Measurements from ENCODE around the gene PGBD2.
"Not testable (repeated sequence)": the region's sequence is repeated elsewhere in the genome, so short reads cannot be mapped to it uniquely, and the experiment has no call there.

PGBD2 gene, protein sequence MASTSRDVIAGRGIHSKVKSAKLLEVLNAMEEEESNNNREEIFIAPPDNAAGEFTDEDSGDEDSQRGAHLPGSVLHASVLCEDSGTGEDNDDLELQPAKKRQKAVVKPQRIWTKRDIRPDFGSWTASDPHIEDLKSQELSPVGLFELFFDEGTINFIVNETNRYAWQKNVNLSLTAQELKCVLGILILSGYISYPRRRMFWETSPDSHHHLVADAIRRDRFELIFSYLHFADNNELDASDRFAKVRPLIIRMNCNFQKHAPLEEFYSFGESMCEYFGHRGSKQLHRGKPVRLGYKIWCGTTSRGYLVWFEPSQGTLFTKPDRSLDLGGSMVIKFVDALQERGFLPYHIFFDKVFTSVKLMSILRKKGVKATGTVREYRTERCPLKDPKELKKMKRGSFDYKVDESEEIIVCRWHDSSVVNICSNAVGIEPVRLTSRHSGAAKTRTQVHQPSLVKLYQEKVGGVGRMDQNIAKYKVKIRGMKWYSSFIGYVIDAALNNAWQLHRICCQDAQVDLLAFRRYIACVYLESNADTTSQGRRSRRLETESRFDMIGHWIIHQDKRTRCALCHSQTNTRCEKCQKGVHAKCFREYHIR

DNA sequence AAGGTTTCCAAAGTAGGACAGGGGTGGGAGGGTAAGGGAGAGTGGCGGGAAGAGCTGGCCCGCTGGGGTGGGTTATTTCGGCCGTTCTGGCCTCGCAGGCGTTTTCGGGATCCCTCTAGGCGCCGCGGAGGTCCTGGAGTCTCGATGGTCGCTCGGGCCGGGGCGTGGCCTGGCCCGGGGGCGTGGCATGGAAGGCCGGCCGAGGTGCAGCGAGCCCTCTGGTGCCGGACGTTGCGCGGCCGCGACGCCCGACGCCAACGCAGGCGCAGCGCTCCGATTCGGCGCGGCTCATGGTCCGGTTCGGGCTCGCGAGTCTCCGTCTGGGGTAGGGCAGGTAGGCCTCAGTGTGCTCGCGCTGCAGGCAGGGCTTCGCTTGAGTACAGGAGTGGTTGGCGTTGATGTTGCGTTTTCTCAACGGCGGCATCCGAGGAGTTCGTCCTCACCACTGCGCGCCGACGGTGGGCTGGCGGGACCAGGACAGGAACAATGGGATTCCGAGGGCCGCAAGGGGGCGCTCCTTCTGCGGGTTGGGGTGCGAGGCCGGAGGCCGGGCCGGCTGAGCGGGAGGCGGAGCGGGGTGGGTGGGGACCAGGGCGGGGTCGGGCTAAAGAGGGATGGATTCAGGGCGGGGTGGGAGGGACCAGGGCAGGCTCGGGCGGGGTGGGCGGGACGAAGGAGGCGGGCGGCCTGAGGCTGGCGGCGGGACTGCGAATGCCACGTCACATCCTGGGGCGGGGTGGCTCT, at the start of gene PGBD2:
Gene PGBD2 (plus strand): TSS at position 227 of the 744 bp plus-strand sequence. CDS start 7,628 bp downstream, outside the sequence.
- peak; percentile 97 for DNase-seq

DNA sequence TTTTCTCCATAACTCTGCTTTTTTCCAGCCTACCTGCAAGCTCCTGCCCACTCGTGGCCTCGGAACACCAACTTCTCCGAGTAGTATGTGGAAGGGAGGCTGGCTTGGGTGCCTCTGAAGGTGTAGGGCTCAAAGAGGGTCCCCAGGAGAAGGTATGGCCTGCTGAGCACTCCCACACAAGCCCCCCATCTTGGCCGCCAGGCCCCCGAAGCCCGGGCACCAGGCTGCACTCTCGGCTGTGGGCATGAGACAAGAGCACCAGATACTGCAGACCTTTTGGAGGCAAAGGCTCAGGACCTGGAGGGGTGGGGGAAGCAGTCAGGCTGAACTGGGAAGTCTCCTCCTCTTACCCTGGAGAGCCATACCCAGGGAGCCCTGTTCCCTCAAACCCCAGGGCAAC, 48.8 kb upstream of the PGBD2 start:
- no peak for DNase-seq

GRCh38 chr1:248857749-248858095, 48.3 kb upstream of the PGBD2 start:
- no peak for DNase-seq

DNA sequence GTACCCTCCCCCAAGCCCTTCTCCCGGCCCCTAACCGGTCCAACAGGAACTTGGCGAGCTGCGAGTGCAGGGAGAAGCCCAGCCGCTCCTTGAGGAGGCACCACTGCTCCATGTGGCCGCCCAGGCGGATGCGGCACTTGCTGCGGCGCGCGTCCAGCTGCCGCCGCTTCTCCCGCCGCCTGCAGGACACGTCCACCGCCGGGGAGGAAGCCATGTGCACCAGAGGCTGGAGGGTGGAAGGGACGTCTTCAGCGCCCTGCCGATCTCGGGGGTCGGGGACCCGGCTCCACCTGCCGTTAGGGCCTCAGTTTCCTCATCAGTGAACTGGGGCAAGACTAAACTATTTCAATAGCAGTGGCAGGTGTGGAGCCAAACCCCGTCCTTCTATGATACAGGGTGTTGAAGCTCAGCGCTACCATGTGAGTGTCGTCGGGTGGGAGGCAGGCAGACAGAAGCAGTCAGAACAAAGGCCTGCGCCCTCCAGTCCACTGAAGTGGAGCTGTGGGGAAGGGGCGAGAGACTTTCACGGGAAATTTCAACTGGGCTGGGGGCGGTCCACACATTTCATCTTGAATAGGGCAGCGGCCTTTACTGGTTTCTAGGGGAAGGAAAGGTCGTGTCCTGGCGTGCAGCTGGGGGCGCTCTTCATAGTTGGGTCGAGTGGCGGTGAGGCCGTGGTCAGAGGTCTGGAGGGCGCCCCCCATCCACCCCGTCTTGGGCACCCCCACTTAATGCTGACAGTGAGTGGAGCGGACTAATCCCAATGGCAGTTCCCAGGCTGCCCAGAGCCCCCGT, 47.7 kb upstream of the PGBD2 start:
- DNase-seq, result peak; percentile 57

DNA sequence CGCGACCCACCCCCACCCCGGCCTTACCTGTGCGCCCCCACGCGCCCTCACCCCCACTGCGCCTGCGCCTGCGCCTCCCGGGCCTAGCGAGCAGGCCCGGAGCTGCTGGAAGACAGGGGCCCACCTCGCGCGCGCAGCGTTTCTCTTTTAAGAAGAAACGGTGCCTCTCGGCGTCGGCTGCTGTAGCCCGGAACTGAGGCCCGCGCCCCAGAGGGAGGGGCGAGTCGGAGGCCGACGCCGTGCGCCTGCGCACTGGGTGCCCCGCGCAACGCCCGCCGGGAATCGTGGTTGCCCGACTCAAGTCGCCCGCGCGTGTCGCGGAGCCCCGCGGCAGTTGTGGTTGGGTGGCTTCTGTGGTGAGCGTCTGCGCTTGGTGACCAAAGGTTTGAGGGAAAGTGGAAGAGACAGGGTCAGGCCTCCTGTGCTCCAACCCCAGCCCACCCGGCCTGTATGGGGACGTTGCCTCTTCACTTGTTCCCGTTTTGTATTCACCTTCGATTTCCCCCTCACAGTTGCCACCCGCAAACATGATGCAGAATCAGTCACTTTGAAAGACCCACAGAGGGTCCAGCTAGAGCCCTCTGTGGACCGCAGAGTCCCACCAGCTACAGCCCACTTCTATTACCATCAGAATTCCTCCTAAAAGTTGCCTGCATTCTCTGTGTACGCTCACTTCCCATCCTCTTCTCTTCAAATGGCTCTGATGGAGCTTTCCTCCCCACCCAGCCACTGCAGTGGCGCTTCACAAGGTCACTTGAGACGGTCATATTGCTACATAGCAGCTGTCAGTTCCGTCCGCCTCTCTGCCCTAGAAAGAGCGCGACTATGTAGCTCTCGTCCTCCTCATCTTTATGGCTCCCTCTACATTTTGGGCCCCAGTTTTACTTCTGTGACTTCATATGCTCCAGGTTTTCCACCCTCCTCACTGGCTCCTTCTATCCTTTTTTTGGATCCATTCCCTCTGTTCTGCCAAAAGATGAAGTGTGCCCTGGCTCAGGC, 46.8 kb upstream of the PGBD2 start, which contains the start of gene ZNF692:
Gene ZNF692 (minus strand): TSS at position 195 of the 999 bp plus-strand sequence. CDS start 776 bp downstream, outside the sequence.
- DNase-seq, result peak; percentile 98

DNA sequence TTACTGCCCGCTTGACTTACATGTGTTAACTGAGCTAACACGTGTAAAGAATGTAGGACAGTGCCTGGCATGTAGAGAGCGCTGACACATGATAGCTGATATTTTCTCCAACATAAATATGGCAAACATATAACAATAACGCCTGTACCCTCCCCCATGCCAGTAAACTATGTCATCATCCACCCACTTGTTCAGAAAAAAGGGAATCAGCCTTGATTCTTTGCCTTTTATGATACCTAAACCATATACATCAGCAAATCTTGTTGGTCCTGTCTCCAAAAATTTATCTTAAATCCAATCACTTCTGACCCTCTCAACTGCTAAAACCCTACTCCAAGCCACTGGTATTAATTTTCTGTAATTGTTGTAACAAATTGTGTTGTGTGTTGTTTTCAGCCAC, 46.0 kb upstream of the PGBD2 start:
- DNase-seq, result no peak

- no peak for DNase-seq
Observed at GRCh38 chr1:248861616-248862015, 44.4 kb upstream of the PGBD2 start.

GRCh38 chr1:248862695-248862997, 43.4 kb upstream of the PGBD2 start:
- DNase-seq, result no peak

DNA sequence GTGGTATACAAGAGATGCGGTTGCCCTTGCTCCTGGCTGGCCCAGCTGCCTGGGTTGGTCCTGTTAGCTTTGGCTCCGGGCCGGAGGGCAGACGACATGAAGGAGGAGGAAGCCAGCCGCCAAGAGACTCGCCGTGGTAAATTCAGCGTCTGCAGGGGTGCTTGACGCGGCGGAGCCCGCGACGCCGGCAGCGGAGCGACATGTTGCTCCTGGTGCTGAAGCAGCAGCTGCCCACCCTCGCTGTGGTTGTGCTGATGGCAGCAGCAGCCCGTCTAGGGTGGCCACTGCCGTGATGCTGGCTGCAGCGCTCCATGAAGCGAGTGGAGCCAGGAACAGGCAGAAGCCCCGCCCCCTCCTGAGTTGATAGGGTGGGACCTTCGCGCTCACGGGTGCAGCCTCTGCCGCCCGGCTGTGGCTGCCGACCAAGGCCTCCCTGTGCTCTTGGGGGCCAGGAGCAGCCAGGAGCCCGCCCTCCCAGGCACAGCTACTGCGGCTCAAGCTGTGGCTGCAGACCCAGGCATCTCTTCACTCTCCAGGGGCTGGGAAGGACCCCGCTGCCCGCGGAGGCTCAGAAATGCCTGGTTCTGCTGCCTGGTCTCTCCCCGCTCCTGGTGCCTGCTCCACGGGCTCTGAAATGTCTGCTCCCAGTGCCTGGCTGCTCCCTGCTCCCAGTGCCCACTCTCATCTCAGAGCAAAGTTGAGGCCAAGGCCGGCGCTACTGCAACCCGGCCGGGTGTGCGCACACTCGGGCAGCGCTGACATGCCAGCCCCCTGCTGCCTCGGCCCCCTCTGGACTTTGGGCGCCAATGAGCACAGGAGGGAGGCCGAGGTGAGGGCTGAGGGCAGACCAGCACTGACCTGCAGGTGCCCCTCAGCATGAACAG, 42.8 kb upstream of the PGBD2 start:
- peak; percentile 91 for DNase-seq

DNA sequence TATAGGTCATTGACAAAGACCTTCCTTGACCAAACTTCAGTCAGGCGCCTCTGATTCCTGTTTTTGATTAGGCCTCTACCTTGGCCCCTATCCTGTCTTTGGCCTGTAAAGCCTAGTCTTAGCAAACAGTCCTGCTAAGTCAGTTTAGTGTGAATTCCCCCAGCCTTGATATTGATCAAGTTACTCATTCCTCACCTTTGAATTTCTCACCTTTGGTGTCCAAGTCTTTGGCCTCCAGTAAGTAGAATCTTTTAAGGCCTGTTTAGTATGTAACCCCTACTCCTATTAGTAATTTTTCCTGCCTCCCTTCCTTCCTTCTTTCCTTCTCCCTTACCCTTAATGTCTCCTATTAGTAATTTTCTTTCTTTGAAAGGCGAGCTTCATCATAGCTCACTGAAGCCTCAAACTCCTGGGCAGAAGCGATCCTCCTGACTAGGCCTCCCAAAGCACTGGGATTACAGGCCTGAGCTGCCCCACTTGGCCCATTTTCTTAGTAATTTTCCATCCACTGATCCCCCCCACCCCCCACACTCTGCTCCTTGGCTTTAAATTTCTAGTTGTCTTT, 34.1 kb upstream of the PGBD2 start:
- no peak for DNase-seq

DNA sequence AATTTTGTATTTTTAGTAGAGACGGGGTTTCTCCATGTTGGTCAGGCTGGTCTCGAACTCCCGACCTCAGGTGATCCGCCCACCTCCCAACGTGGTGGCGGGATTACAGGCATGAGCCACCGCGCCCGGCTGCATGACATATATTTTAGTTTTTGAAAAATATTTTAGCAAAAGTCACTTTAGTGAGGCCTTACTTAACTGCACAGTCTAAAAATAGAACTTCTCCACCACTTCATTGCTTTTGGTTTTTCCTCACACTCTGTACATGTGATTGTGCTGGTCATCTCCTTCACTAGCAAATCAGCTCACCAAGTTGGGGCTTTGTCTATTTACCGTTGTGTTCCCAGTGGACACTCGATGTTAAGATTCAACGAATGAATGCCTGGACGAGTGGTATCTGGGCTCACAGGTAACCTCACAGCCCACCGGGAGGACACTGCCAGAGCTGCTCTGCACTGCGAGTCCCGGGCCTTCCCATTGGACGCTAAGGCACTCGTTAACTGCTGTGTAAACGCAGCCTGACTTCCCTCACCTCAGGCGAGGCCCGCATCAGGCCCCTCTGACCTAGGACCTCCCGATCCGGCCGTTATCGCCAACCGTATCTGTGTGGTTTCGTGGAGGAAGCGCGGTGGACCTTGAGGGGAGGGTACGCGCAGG, 33.2 kb upstream of the PGBD2 start:
- DNase-seq, result peak; percentile 72

GRCh38 chr1:248873409-248873992, 32.5 kb upstream of the PGBD2 start:
- DNase-seq, result peak; percentile 95

GRCh38 chr1:248873993-248874533, 32.0 kb upstream of the PGBD2 start:
- peak; percentile 87 for DNase-seq

DNA sequence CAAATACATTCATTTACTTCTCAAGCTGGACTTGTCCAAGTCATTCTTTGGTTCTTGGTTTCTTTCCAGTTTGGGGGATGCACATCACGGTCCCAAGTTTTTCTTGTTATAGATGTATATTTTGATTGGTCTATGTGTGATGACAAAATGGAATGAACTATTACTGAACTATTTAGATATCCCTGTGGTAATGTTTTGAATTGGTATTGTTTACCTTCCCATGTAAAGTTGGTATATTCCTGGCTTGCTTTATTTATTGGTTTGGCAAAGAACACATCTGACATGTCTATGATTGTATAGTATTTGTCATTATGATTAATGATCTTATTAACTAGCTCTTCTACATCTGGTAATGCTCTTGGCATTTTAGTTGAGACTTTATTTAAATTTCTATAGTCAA, 24.8 kb upstream of the PGBD2 start:
- no peak for DNase-seq

DNA sequence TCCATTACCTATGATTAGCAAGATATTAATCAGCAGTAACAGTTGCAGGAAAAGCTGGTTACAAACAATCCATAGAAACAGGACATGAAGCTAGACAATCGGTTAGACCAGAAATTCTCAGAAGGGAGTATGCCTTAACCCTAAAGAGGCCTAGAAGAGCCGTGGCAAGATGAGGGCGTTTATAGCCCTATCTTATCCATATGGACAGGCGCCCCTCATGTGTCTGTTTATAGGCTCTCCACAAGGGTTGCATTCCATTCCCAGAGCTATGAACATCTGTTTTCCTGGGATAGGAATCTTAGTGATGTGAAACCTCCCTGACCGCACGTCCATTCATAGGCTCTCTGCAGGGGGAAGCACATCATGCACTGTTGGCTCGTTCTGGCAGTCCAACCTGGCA, 23.6 kb upstream of the PGBD2 start:
- DNase-seq, result not testable (repeated sequence)

DNA sequence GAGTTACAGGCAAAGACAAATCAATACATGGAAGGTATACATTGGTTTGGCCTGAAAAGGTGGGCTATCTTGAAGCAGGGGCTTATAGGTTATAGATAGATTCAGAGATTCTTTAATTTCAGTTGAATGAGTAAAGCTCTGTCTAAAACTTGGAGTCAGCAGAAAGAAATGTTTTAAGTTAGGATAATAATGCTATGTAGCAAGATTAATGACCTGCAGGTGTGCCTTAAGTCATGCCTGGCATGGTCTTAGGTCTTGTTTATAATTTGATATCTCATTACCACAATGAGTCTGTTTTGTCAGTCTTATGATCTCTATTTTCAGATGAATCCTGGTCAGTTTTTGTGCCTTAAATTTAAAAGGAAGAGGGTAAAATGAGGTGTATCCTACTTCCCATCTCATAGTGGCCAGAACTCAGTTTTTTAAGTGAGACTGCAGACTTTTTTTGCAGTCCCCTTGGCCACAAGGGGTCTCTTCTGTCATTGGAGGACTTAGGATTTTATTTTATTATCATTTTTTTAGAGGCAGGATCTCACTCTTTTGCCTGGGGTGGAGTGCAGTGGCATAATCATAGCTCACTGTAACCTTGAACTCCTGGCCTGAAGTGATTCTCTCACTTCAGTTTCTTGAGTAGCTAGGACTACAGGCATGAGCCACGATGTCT, 21.3 kb upstream of the PGBD2 start:
- no peak for DNase-seq

- DNase-seq, result no peak
Observed at GRCh38 chr1:248885646-248886045, 20.4 kb upstream of the PGBD2 start.

DNA sequence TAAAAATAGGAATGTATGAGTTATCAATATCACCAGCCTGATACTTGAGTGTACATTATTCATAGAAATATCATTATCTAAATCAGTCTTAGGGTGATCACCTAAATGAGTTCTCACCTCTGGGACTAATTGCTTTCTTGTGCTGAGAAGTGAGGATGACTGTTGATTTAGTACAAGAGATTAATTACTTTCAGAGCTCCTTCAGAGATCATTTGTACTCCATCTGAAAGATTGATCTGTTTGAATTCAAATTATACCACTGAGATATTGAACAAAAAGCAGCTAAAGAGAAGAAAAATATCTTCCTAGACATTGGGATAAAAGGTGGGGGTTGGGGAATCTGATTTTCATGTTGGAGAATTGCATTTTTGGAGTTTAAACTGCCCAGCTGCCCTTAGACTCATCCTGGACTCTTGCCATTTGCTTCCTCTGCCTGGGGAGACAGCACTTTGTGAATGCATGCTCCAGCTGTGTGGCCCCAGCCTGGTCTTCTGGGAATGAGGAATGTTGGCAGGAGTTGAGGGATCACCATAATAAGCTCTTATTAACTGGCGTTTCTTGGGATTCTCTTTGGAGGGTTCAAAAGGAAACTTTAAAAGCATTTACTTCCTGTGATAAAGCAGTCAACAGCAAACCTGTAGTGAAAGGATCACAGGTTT, 19.7 kb upstream of the PGBD2 start:
- DNase-seq, result no peak

Data from stimulated activated CD4-positive, alpha-beta T cell treated with anti-CD3 and anti-CD28 coated beads, Interleukin-15, amount 100 ng/mL, for 24 hours (primary cell).